H9 (cell line): ENCODE data around the gene TKTL1. TPM values are rescaled to one million over a fixed set of nuclear protein-coding genes. Genes with fewer than 3 reads are reported as not detected.
"Not testable (repeated sequence)": the region's sequence is repeated elsewhere in the genome, so short reads cannot be mapped to it uniquely, and the experiment has no call there.

ENCODE experiments used
- DNase-seq: peaks from one replicate; pipeline ENCODE4 v3.0.0-alpha.2; 2017
- H2AFZ ChIP-seq: one replicate; pipeline ENCODE4 v1.6.1; 2013; ENCODE audit warnings: mild to moderate bottlenecking, low read length, control low read depth, moderate library complexity
- H2AK5ac ChIP-seq: 2 replicates; pipeline ENCODE4 v1.6.1; 2013; ENCODE audit warnings: low read length, control low read depth, mixed read lengths; ENCODE audit not compliant: insufficient read length
- H2BK120ac ChIP-seq: one replicate; pipeline ENCODE4 v1.6.1; 2013; ENCODE audit warnings: low read depth, mild to moderate bottlenecking, low read length, control low read depth, inconsistent platforms; ENCODE audit not compliant: poor library complexity, severe bottlenecking
- H2BK12ac ChIP-seq: 2 replicates; pipeline ENCODE4 v1.6.1; 2013; ENCODE audit warnings: low read length, control low read depth, mixed read lengths, low read depth; ENCODE audit not compliant: insufficient read length
- H2BK15ac ChIP-seq: 2 replicates; pipeline ENCODE4 v1.6.1; 2013; ENCODE audit warnings: low read depth, low read length, control low read depth
- H2BK20ac ChIP-seq: one replicate; pipeline ENCODE4 v1.6.1; 2013; ENCODE audit warnings: low read depth, mild to moderate bottlenecking, low read length, control low read depth, inconsistent platforms; ENCODE audit not compliant: poor library complexity, severe bottlenecking
- H2BK5ac ChIP-seq: 2 replicates; pipeline ENCODE4 v1.6.1; 2013; ENCODE audit warnings: low read length, control low read depth, mixed read lengths; ENCODE audit not compliant: insufficient read length
- H3K14ac ChIP-seq: 2 replicates; pipeline ENCODE4 v1.6.1; 2013; ENCODE audit warnings: low read length, control low read depth; ENCODE audit not compliant: insufficient read depth
- H3K18ac ChIP-seq: 2 replicates; pipeline ENCODE4 v1.6.1; 2013; ENCODE audit warnings: low read depth, mild to moderate bottlenecking, mixed read lengths, low read length, control low read depth; ENCODE audit not compliant: insufficient read length
- H3K23ac ChIP-seq: 2 replicates; pipeline ENCODE4 v1.6.1; 2013; ENCODE audit warnings: low read length, control low read depth, mixed read lengths, low read depth; ENCODE audit not compliant: insufficient read length
- H3K23me2 ChIP-seq: 2 replicates; pipeline ENCODE4 v1.6.1; 2013; ENCODE audit warnings: low read depth, mild to moderate bottlenecking, mixed read lengths, low read length, control low read depth; ENCODE audit not compliant: insufficient read length, poor library complexity, severe bottlenecking
- H3K27ac ChIP-seq: 2 replicates; pipeline ENCODE4 v1.5.1; 2013; ENCODE audit warnings: low read length, control low read depth, mixed read lengths, low read depth; ENCODE audit not compliant: insufficient read length
- H3K27me3 ChIP-seq: 2 replicates; pipeline ENCODE4 v1.6.1; 2013; ENCODE audit warnings: low read length, control low read depth, inconsistent platforms; ENCODE audit not compliant: insufficient read depth
- H3K4ac ChIP-seq: 2 replicates; pipeline ENCODE4 v1.6.1; 2013; ENCODE audit warnings: low read depth, mild to moderate bottlenecking, control low read depth, inconsistent platforms, low read length, moderate library complexity
- H3K4me1 ChIP-seq: 2 replicates; pipeline ENCODE4 v1.6.1; 2013; ENCODE audit warnings: low read length, control low read depth, inconsistent platforms; ENCODE audit not compliant: insufficient read depth
- H3K4me2 ChIP-seq: 2 replicates; pipeline ENCODE4 v1.6.1; 2013; ENCODE audit warnings: low read length, control low read depth, mixed read lengths; ENCODE audit not compliant: insufficient read length, insufficient read depth
- H3K56ac ChIP-seq: 2 replicates; pipeline ENCODE4 v1.6.1; 2013; ENCODE audit warnings: low read depth, mild to moderate bottlenecking, mixed read lengths, low read length, control low read depth; ENCODE audit not compliant: insufficient read length
- H3K79me1 ChIP-seq: 2 replicates; pipeline ENCODE4 v1.6.1; 2013; ENCODE audit warnings: low read depth, mild to moderate bottlenecking, moderate library complexity, low read length, control low read depth, inconsistent platforms; ENCODE audit not compliant: insufficient read depth, poor library complexity, severe bottlenecking
- H3K79me2 ChIP-seq: 2 replicates; pipeline ENCODE4 v1.6.1; 2013; ENCODE audit warnings: low read length, control low read depth, inconsistent platforms; ENCODE audit not compliant: insufficient read depth
- H3K9ac ChIP-seq: 2 replicates; pipeline ENCODE4 v1.6.1; 2013; ENCODE audit warnings: low read length, control low read depth, mixed read lengths; ENCODE audit not compliant: insufficient read length; ENCODE audit errors: extremely low read depth
- H3K9me3 ChIP-seq: one replicate; pipeline ENCODE4 v1.6.1; 2013; ENCODE audit warnings: low read depth, low read length, inconsistent platforms; ENCODE audit not compliant: control insufficient read depth
- H3T11ph ChIP-seq: one replicate; pipeline ENCODE4 v1.6.1; 2013; ENCODE audit warnings: mild to moderate bottlenecking, low read length, control low read depth, inconsistent platforms
- H4K20me1 ChIP-seq: one replicate; pipeline ENCODE4 v1.6.1; 2013; ENCODE audit not compliant: control insufficient read depth, insufficient read length, insufficient read depth
- H4K5ac ChIP-seq: 2 replicates; pipeline ENCODE4 v1.6.1; 2013; ENCODE audit warnings: low read depth, mild to moderate bottlenecking, mixed read lengths, low read length, control low read depth; ENCODE audit not compliant: insufficient read length
- H4K8ac ChIP-seq: replicated peaks from 2 replicates; pipeline ENCODE4 v1.6.1; 2013; ENCODE audit warnings: low read length, control low read depth, mixed read lengths, low read depth; ENCODE audit not compliant: insufficient read length
- H4K91ac ChIP-seq: 2 replicates; pipeline ENCODE4 v1.6.1; 2013; ENCODE audit warnings: low read depth, mild to moderate bottlenecking, moderate library complexity, mixed read lengths, low read length, control low read depth; ENCODE audit not compliant: insufficient read length
- H3K27ac Mint-ChIP-seq, 3 experiments: 2 replicates in 2 of 3; 3 replicates in 1 of 3; pipeline ENCODE4 v1.8.0; 2020 to 2021; ENCODE audit warnings: mixed read lengths in 3 of 3, mild to moderate bottlenecking in 1 of 3, moderate library complexity in 1 of 3
- H3K27me3 Mint-ChIP-seq: 2 replicates; pipeline ENCODE4 v1.8.0; 2021; ENCODE audit warnings: low read depth, mild to moderate bottlenecking, moderate library complexity, mixed read lengths
- H3K36me3 Mint-ChIP-seq, 3 experiments: 2 replicates in 2 of 3; 3 replicates in 1 of 3; pipeline ENCODE4 v1.8.0; 2020 to 2021; ENCODE audit warnings: low read depth in 3 of 3, mixed read lengths in 3 of 3; ENCODE audit not compliant: insufficient read depth in 1 of 3
- H3K4me1 Mint-ChIP-seq, 2 experiments: 2 replicates each; pipeline ENCODE4 v1.8.0; 2020; ENCODE audit warnings: mixed read lengths in 2 of 2
- H3K4me3 Mint-ChIP-seq, 2 experiments: 2 replicates in 1 of 2; 3 replicates in 1 of 2; pipeline ENCODE4 v1.8.0; 2020 to 2021; ENCODE audit warnings: mild to moderate bottlenecking in 2 of 2, mixed read lengths in 2 of 2, moderate library complexity in 1 of 2
- H3K9me3 Mint-ChIP-seq, 2 experiments: 2 replicates in 1 of 2; 3 replicates in 1 of 2; pipeline ENCODE4 v1.8.0; 2020; ENCODE audit warnings: mild to moderate bottlenecking in 2 of 2, mixed read lengths in 2 of 2, moderate library complexity in 1 of 2
- WGBS: extraction: QIAGEN DNeasy Blood & Tissue Kit; methylation state at CpG from one replicate; pipeline ENCODE4 v1.1.7; 2013; ENCODE audit warnings: missing lambda C conversion rate, low lambda C conversion rate, mixed read lengths; ENCODE audit not compliant: insufficient read length; ENCODE audit errors: extremely low coverage; 5-methylcytosine and 5-hydroxymethylcytosine counted together
- total RNA-seq: library from RNA; stranded (reverse); gene quantifications from 2 replicates; pipeline ENCODE4 v1.2.1, GENCODE V29; 2021

TKTL1 gene
- total RNA-seq, 1 experiment from 2014 or later = not detected

DNA sequence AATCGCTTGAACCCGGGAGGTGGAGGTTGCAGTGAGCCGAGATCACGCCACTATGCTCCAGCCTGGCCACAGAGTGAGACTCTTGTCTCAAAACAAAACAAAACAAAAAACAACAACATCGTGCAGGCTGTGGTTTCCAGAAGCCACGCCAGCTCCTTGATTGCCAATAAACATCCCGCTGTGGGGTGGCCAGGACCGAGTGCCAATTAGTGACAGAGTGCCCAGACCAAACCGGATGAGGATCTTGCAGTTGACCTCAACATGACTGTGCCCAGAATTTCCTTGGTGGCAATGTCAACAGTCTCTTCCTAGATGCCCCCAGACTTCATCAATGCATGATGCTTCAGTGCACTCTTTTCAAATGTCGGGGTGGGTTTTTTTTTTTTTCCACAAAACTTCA is 36.9 kb upstream of the TKTL1 start:
- H3K27me3 Mint-ChIP-seq = not testable (repeated sequence)
- WGBS = no CpG with 5 or more reads among the region's 10 CpGs

DNA sequence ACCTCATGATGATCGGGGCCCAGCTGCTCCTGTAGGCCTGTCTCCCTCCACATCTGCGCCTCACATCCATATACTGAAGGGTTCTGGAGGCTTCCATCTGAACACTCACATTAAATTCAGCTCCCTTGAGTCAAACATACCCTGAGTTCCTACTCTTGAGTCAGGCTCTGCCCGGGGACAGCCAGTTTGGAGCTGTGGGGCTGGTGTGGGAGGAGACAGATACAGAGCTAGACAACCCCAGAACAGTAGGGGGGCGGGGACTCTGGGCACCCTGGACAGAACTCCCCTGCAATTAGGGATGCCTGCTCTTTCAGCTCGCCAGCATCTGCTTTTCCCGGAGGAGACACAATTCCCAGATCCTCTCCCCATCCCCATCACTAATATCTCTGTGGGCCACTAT is 32.5 kb upstream of the TKTL1 start:
- not testable (repeated sequence) for H3K9ac ChIP-seq, H2BK20ac ChIP-seq, H4K5ac ChIP-seq, H2AK5ac ChIP-seq, H3K23ac ChIP-seq, H4K91ac ChIP-seq, H3K27me3 Mint-ChIP-seq, H3K9me3 Mint-ChIP-seq, H4K20me1 ChIP-seq, H3K4me2 ChIP-seq, H3K4me1 Mint-ChIP-seq, H3K56ac ChIP-seq, H3K4ac ChIP-seq, H3K79me2 ChIP-seq, H3K36me3 Mint-ChIP-seq, H3K79me1 ChIP-seq, DNase-seq, H3K4me3 Mint-ChIP-seq, H2BK12ac ChIP-seq, H3K27ac Mint-ChIP-seq, H2BK120ac ChIP-seq, H2BK15ac ChIP-seq, H3K23me2 ChIP-seq, H3K9me3 ChIP-seq, H2AFZ ChIP-seq, H4K8ac ChIP-seq, H2BK5ac ChIP-seq, H3K18ac ChIP-seq, H3K4me1 ChIP-seq, H3K27me3 ChIP-seq, H3K27ac ChIP-seq, H3K14ac ChIP-seq, H3T11ph ChIP-seq
- no CpG with 5 or more reads among the region's 6 CpGs for WGBS

More for the DNA sequence above, 36.9 kb upstream of the TKTL1 start:
- H3K27ac Mint-ChIP-seq, H3K14ac ChIP-seq, H2BK120ac ChIP-seq, H3K4me2 ChIP-seq, H3K27me3 ChIP-seq, H3K9me3 Mint-ChIP-seq, H3K23ac ChIP-seq, H2BK20ac ChIP-seq, H4K91ac ChIP-seq, H2AFZ ChIP-seq, H4K8ac ChIP-seq, H3K4me3 Mint-ChIP-seq, DNase-seq, H3T11ph ChIP-seq, H3K4ac ChIP-seq, H3K4me1 ChIP-seq, H4K20me1 ChIP-seq, H4K5ac ChIP-seq, H3K9ac ChIP-seq, H2BK12ac ChIP-seq, H3K18ac ChIP-seq, H2AK5ac ChIP-seq, H2BK5ac ChIP-seq, H3K27ac ChIP-seq, H2BK15ac ChIP-seq, H3K9me3 ChIP-seq, H3K79me1 ChIP-seq, H3K4me1 Mint-ChIP-seq, H3K79me2 ChIP-seq, H3K56ac ChIP-seq, H3K36me3 Mint-ChIP-seq, H3K23me2 ChIP-seq: not testable (repeated sequence)
